Sigmoid colon (tissue), 4 donors: ENCODE measurements around the gene TOMM34.

Experiments used
- EP300 ChIP-seq, 4 donors: sonication (generic); formaldehyde crosslinking; IDR thresholded peaks; one replicate each; pipeline ENCODE4 v1.6.1; 2017; ENCODE audit warnings: antibody characterized with exemption in 4 of 4
- POLR2A ChIP-seq, 2 donors: fragments of 450-650 bp; IDR thresholded peaks; one replicate each; pipeline ENCODE4 v1.6.1; 2016; ENCODE audit warnings: antibody characterized with exemption in 2 of 2, mild to moderate bottlenecking in 2 of 2, moderate library complexity in 2 of 2
- POLR2AphosphoS5 ChIP-seq, 4 donors: sonication (generic); formaldehyde crosslinking; IDR thresholded peaks; one replicate each; pipeline ENCODE4 v1.6.1; 2017; ENCODE audit warnings: antibody characterized with exemption in 4 of 4
- TF ChIP-seq, protein P1 (sequence below), 4 experiments: fragments of 450-650 bp in 3 of 4; fragments of 200-600 bp in 1 of 4; IDR thresholded peaks; one replicate each; pipeline ENCODE4 v1.5.1; 2016 to 2019; ENCODE audit warnings: antibody characterized with exemption in 4 of 4, mild to moderate bottlenecking in 3 of 4, moderate library complexity in 2 of 4

DNA sequence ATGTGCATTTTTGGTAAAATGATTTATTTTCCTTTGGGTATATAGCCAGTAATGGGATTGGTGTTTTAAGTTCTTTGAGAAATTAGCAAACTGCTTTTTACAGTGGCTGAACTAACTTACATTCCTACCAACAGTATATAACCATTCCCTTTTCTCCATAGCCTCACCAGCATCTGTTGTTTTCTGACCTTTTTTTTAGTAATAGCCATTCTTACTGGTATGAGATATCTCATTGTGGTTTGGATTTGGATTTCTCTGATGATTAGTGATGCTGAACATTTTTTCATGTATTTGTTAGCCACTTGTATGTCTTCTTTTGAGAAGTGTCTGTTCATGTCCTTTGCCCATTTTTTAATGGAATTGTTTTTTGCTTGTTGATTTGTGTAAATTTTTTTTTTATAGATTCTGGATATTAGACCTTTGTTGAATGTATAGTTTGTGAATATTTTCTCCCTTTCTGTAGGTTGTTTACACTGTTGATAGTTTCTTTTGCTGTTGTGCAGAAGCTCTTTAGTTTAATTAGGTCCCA is 48.4 kb upstream of the TOMM34 start:
- TF ChIP-seq POLR2AphosphoS5 (IDR thresholded peaks at IDR 0.05) = no peak
- TF ChIP-seq, protein P1, sequence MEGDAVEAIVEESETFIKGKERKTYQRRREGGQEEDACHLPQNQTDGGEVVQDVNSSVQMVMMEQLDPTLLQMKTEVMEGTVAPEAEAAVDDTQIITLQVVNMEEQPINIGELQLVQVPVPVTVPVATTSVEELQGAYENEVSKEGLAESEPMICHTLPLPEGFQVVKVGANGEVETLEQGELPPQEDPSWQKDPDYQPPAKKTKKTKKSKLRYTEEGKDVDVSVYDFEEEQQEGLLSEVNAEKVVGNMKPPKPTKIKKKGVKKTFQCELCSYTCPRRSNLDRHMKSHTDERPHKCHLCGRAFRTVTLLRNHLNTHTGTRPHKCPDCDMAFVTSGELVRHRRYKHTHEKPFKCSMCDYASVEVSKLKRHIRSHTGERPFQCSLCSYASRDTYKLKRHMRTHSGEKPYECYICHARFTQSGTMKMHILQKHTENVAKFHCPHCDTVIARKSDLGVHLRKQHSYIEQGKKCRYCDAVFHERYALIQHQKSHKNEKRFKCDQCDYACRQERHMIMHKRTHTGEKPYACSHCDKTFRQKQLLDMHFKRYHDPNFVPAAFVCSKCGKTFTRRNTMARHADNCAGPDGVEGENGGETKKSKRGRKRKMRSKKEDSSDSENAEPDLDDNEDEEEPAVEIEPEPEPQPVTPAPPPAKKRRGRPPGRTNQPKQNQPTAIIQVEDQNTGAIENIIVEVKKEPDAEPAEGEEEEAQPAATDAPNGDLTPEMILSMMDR (IDR thresholded peaks at IDR 0.05) = no peak
- TF ChIP-seq EP300 (IDR thresholded peaks at IDR 0.05) = no peak
- no peak for TF ChIP-seq POLR2A (IDR thresholded peaks at IDR 0.05)
